HCT116 (cell line): ENCODE results near the gene ZNHIT2. TPM values are rescaled to one million over a fixed set of nuclear protein-coding genes. Genes with fewer than 3 reads are reported as not detected.

Source experiments
- ATAC-seq: fragments of 200-7000 bp; cut with Tn5 transposase; 2 replicates; pipeline ENCODE4 v1.9.1; 2020; ENCODE audit warnings: mild to moderate bottlenecking, moderate library complexity
- BruUV-seq: library from RNA; stranded (reverse); fragments of 400-500 nt; replicated peaks from 2 replicates; lab custom pipeline; 2021; lab: Mats Ljungman, UMichigan
- CTCF ChIA-PET: fragments of 300-600 bp; sonication (Branson Sonifier 250); formaldehyde crosslinking; loops from one replicate; lab custom pipeline; 2021; ENCODE audit warnings: antibody characterized with exemption; lab: Charles Lee
- POLR2A ChIA-PET: fragments of 300-600, 350-600 bp; sonication (Branson Sonifier 250); formaldehyde crosslinking; loops from one replicate; lab custom pipeline; 2021; ENCODE audit warnings: antibody characterized with exemption; lab: Charles Lee
- RAD21 ChIA-PET, 2 experiments: fragments of 300-600 bp; sonication (Branson Sonifier 250); formaldehyde crosslinking; loops; one replicate each; lab custom pipeline; 2023; ENCODE audit warnings: low total read pairs in 2 of 2; ENCODE audit not compliant: uncharacterized antibody in 2 of 2, unreplicated experiment in 2 of 2, low non-redundant PET in 1 of 2; lab: Charles Lee
- DNase-seq: peaks from one replicate; pipeline ENCODE4 v3.0.0-alpha.2; 2010; ENCODE audit warnings: low read depth, low spot score
- H2AFZ ChIP-seq: fragments of 200-600 bp; shearing (Covaris generic), sonication (generic); 2 replicates; pipeline ENCODE4 v1.6.1; 2017; ENCODE audit warnings: low read depth, mixed run types, mixed read lengths, antibody characterized with exemption, low read length; ENCODE audit not compliant: poor library complexity, severe bottlenecking
- H3K27ac ChIP-seq: 2 replicates; pipeline ENCODE4 v1.5.1; 2012; ENCODE audit warnings: low read depth, low read length
- H3K27me3 ChIP-seq: fragments of 200-600 bp; sonication (generic); 2 replicates; pipeline ENCODE4 v1.6.1; 2016; ENCODE audit warnings: mixed run types, low read length, mixed read lengths; ENCODE audit not compliant: insufficient read depth
- H3K36me3 ChIP-seq, 2 experiments: fragments of 200-500 bp in 1 of 2; fragments of 200-600 bp in 1 of 2; sonication (Bioruptor generic) in 1 of 2; sonication (generic) in 1 of 2; 2 replicates each; pipeline versions ENCODE4 v1.5.1 to v1.6.1; 2014 to 2016; ENCODE audit warnings: low read length in 2 of 2, inconsistent platforms in 1 of 2, mixed read lengths in 1 of 2, mixed run types in 1 of 2; ENCODE audit not compliant: insufficient read depth in 2 of 2, control insufficient read depth in 1 of 2
- H3K4me1 ChIP-seq, 2 experiments: fragments of 200-600 bp in 1 of 2; sonication (generic) in 1 of 2; 2 replicates each; pipeline versions ENCODE4 v1.5.1 to v1.6.1; 2012 to 2017; ENCODE audit warnings: low read length in 2 of 2, inconsistent platforms in 1 of 2, mild to moderate bottlenecking in 1 of 2, mixed read lengths in 1 of 2, mixed run types in 1 of 2, moderate library complexity in 1 of 2; ENCODE audit not compliant: insufficient read depth in 2 of 2, control insufficient read depth in 1 of 2
- H3K4me2 ChIP-seq: fragments of 200-600 bp; sonication (generic); 2 replicates; pipeline ENCODE4 v1.6.1; 2017; ENCODE audit warnings: mixed run types, low read length, mixed read lengths
- H3K4me3 ChIP-seq, 2 experiments: fragments of 200-600 bp in 1 of 2; sonication (generic) in 1 of 2; replicated peaks in 1 of 2; 2 replicates each; pipeline ENCODE4 v1.5.1; 2011 to 2016; ENCODE audit warnings: low read length in 2 of 2, control low read depth in 1 of 2, low read depth in 1 of 2, mild to moderate bottlenecking in 1 of 2, mixed read lengths in 1 of 2, mixed run types in 1 of 2
- H3K79me2 ChIP-seq: fragments of 200-600 bp; sonication (generic); 2 replicates; pipeline ENCODE4 v1.6.1; 2017; ENCODE audit warnings: mild to moderate bottlenecking, mixed run types, low read length, moderate library complexity, mixed read lengths; ENCODE audit not compliant: insufficient read depth
- H3K9ac ChIP-seq: fragments of 200-600 bp; sonication (generic); 2 replicates; pipeline ENCODE4 v1.6.1; 2016; ENCODE audit warnings: low read length, mixed read lengths
- H3K9me2 ChIP-seq: fragments of 200-600 bp; sonication (generic), shearing (Covaris generic); 2 replicates; pipeline ENCODE4 v1.6.1; 2017; ENCODE audit warnings: mixed run types, mild to moderate bottlenecking, moderate library complexity; ENCODE audit not compliant: insufficient read depth
- H3K9me3 ChIP-seq, 2 experiments: fragments of 200-500 bp in 1 of 2; fragments of 200-600 bp in 1 of 2; sonication (Bioruptor generic) in 1 of 2; sonication (generic) in 1 of 2; 2 replicates each; pipeline ENCODE4 v1.6.1; 2014 to 2017; ENCODE audit warnings: low read length in 2 of 2, mixed read lengths in 2 of 2, inconsistent platforms in 1 of 2, low read depth in 1 of 2, mild to moderate bottlenecking in 1 of 2, mixed run types in 1 of 2, moderate library complexity in 1 of 2; ENCODE audit not compliant: control insufficient read depth in 1 of 2, insufficient read depth in 1 of 2
- H4K20me1 ChIP-seq: fragments of 200-600 bp; sonication (generic), shearing (Covaris generic); 2 replicates; pipeline ENCODE4 v1.6.1; 2017; ENCODE audit warnings: mixed run types, mild to moderate bottlenecking, moderate library complexity; ENCODE audit not compliant: insufficient read depth
- ATF3 ChIP-seq: IDR thresholded peaks from 2 replicates; pipeline ENCODE4 v1.6.1; 2012
- CBX3 ChIP-seq: IDR thresholded peaks from 2 replicates; pipeline ENCODE4 v1.6.1; 2012; ENCODE audit warnings: low read depth
- CEBPB ChIP-seq: IDR thresholded peaks from 2 replicates; pipeline ENCODE4 v1.6.1; 2012; ENCODE audit warnings: low read depth
- CTCF ChIP-seq, 3 experiments: fragments of 200-600 bp in 1 of 3; sonication (generic) in 1 of 3; IDR thresholded peaks in 2 of 3; conservative IDR thresholded peaks in 1 of 3; 2 replicates each; pipeline ENCODE4 v1.5.1; 2012 to 2017; ENCODE audit warnings: low read depth in 2 of 3, low read length in 2 of 3, antibody characterized with exemption in 1 of 3, borderline replicate concordance in 1 of 3, control low read depth in 1 of 3, mild to moderate bottlenecking in 1 of 3, mixed read lengths in 1 of 3, mixed run types in 1 of 3, moderate library complexity in 1 of 3; ENCODE audit not compliant: insufficient read depth in 1 of 3
- EGR1 ChIP-seq: IDR thresholded peaks from 2 replicates; pipeline ENCODE4 v1.6.1; 2012; ENCODE audit warnings: low read depth
- ELF1 ChIP-seq: IDR thresholded peaks from 2 replicates; pipeline ENCODE4 v1.6.1; 2012; ENCODE audit warnings: low read depth, borderline replicate concordance
- EZH2 ChIP-seq: fragments of 200-600 bp; sonication (generic); IDR thresholded peaks from 2 replicates; pipeline ENCODE4 v1.6.1; 2017; ENCODE audit warnings: antibody characterized with exemption, mixed run types
- EZH2phosphoT487 ChIP-seq: fragments of 200-600 bp; IDR thresholded peaks from 2 replicates; pipeline ENCODE4 v1.6.1; 2018; ENCODE audit warnings: antibody characterized with exemption, borderline replicate concordance
- FOSL1 ChIP-seq: IDR thresholded peaks from 2 replicates; pipeline ENCODE4 v1.6.1; 2012; ENCODE audit warnings: low read depth
- JUND ChIP-seq: IDR thresholded peaks from 2 replicates; pipeline ENCODE4 v1.6.1; 2012
- MAX ChIP-seq: IDR thresholded peaks from 2 replicates; pipeline ENCODE4 v1.6.1; 2012
- POLR2A ChIP-seq: IDR thresholded peaks from 2 replicates; pipeline ENCODE4 v1.7.0; 2011; ENCODE audit warnings: borderline replicate concordance; ENCODE audit not compliant: insufficient read depth, insufficient read length; ENCODE audit errors: extremely low read depth
- POLR2AphosphoS5 ChIP-seq: IDR thresholded peaks from 2 replicates; pipeline ENCODE4 v1.6.1; 2011; ENCODE audit warnings: mild to moderate bottlenecking, low read depth, low read length, moderate library complexity
- RAD21 ChIP-seq: IDR thresholded peaks from 2 replicates; pipeline ENCODE4 v1.6.1; 2012; ENCODE audit warnings: low read depth, mild to moderate bottlenecking
- SIN3A ChIP-seq: IDR thresholded peaks from 2 replicates; pipeline ENCODE4 v1.6.1; 2012; ENCODE audit warnings: low read depth
- SP1 ChIP-seq: IDR thresholded peaks from 2 replicates; pipeline ENCODE4 v1.6.1; 2012; ENCODE audit warnings: low read depth
- SRF ChIP-seq: IDR thresholded peaks from 2 replicates; pipeline ENCODE4 v1.6.1; 2012; ENCODE audit warnings: low read depth
- TCF7L2 ChIP-seq: IDR thresholded peaks from 2 replicates; pipeline ENCODE4 v1.7.0; 2011; ENCODE audit warnings: borderline replicate concordance, inconsistent platforms; ENCODE audit not compliant: insufficient read depth, insufficient read length; ENCODE audit errors: extremely low read depth
- YY1 ChIP-seq: IDR thresholded peaks from 2 replicates; pipeline ENCODE4 v1.6.1; 2011; ENCODE audit warnings: low read length, low read depth, moderate library complexity, mild to moderate bottlenecking; ENCODE audit not compliant: insufficient replicate concordance; ENCODE audit errors: extremely low read depth
- ZBTB33 ChIP-seq: IDR thresholded peaks from 2 replicates; pipeline ENCODE4 v1.6.1; 2011; ENCODE audit warnings: mild to moderate bottlenecking, low read length, moderate library complexity; ENCODE audit not compliant: insufficient replicate concordance; ENCODE audit errors: extremely low read depth
- ZFX ChIP-seq: fragments of 450-650 bp; IDR thresholded peaks from 2 replicates; pipeline ENCODE4 v1.6.1; 2017
- ZNF274 ChIP-seq: fragments of 200-500 bp; sonication (Bioruptor generic); IDR thresholded peaks from 2 replicates; pipeline ENCODE4 v1.6.1; 2014; ENCODE audit warnings: mild to moderate bottlenecking, low read depth, low read length, inconsistent platforms
- intact Hi-C: fragments of 100-400 bp; cut with micrococcal nuclease; formaldehyde crosslinking; loops from 2 replicates; pipeline ENCODE4 v1.10.0; 2022
- total RNA-seq: library from RNA; stranded (reverse); gene quantifications from one replicate; pipeline ENCODE4 v1.2.1, GENCODE V29; 2021; ENCODE audit not compliant: unreplicated experiment

Gene ZNHIT2
- total RNA-seq, 1 experiment from 2014 or later, result 18.8 TPM

GRCh38 chr11:65150509-65151299, 33.2 kb upstream of the ZNHIT2 start:
- ATAC-seq, result peak; percentile 97
- RAD21 ChIA-PET, result no interaction called here
- Histone ChIP-seq H3K4me1 (peaks cover 15 to 29% of the 10 kb centered on the region in 2 experiments), H3K79me2 (no peaks in the 10 kb centered on the region), H2AFZ (peak overlapping the region; percentile 9), H3K27ac (peak overlapping the region; percentile 89), H3K27me3 (no peaks in the 10 kb centered on the region), H4K20me1 (no peaks in the 10 kb centered on the region), H3K36me3 (no peaks in the 10 kb centered on the region), H3K9me3 (peaks cover 0 to 7% of the 10 kb centered on the region in 2 experiments; a peak in 1 of 4 replicates), H3K4me2 (peak overlapping the region; percentile 74), H3K9me2 (no peaks in the 10 kb centered on the region), H3K4me3 (peak overlapping the region; percentile 20 to 29; a peak in 3 of 4 replicates), H3K9ac (peak overlapping the region; percentile 50)
- peak; percentile 90 for DNase-seq
- no TSS peak for BruUV-seq
- TF ChIP-seq ATF3, result no peak
- peak; percentile 87 for TF ChIP-seq SP1
- TF ChIP-seq ZBTB33, result peak; percentile 68
- no peak for TF ChIP-seq ELF1
- peak; percentile 81 for TF ChIP-seq JUND
- no peak for TF ChIP-seq EZH2phosphoT487
- TF ChIP-seq YY1, result peak; percentile 59
- no peak for TF ChIP-seq RAD21
- peak; percentile 87 for TF ChIP-seq POLR2AphosphoS5
- TF ChIP-seq EGR1, result no peak
- TF ChIP-seq EZH2, result no peak
- no peak for TF ChIP-seq CTCF (IDR thresholded peaks at IDR 0.05 in 2 of 3, conservative IDR thresholded peaks at IDR 0.05 in 1 of 3; ENCODE audit: borderline replicate concordance in 1 of 3, insufficient read depth in 1 of 3, low read depth in 2 of 3, low read length in 2 of 3)
- peak; percentile 21; the same call in 1 of the 2 replicates for TF ChIP-seq ZFX
- TF ChIP-seq CEBPB, result peak; percentile 79
- TF ChIP-seq CBX3, result peak; percentile 94
- TF ChIP-seq SRF, result no peak
- TF ChIP-seq TCF7L2, result peak; percentile 25
- TF ChIP-seq ZNF274, result no peak
- TF ChIP-seq FOSL1, result peak; percentile 80; the same call in 1 of the 2 replicates
- TF ChIP-seq POLR2A, result peak; percentile 33
- TF ChIP-seq MAX, result peak; percentile 58
- TF ChIP-seq SIN3A, result no peak
- intact Hi-C loops, result no loop called here
- POLR2A ChIA-PET, result interaction anchor here (1.1 kb wide), 1 partner anchor 29 kb away, joined by 3 read pairs; the partner anchor contains the start of genes FAU and MRPL49
- CTCF ChIA-PET, result no interaction called here
